CD4-positive, alpha-beta T cell treated with Interferon gamma for 1 hour (primary cell): ENCODE measurements around the gene GLI3.

Source experiments
- DNase-seq: peaks from one replicate; pipeline ENCODE4 v3.0.0-alpha.2; 2020

Gene GLI3

DNA sequence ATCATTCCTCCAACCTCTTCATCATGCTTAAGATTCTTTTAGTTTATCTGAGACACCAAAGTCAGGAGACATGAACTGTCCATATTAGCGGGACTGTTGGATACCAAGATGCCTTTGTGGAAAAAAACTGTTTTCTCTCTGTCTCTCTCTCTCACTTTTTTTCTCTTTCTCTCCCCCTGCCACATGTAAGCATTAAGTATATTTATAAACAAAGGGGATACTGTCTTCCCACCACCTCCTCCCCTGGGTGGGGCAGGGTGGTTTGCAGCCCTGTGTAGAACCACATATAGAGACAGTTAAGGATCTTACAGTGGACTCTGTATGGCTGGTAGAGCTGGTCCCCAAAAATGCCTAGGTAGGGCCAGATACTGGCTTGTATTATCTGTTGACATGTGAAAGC lies 101.3 kb downstream of the GLI3 start:
- DNase-seq, result no peak

DNA sequence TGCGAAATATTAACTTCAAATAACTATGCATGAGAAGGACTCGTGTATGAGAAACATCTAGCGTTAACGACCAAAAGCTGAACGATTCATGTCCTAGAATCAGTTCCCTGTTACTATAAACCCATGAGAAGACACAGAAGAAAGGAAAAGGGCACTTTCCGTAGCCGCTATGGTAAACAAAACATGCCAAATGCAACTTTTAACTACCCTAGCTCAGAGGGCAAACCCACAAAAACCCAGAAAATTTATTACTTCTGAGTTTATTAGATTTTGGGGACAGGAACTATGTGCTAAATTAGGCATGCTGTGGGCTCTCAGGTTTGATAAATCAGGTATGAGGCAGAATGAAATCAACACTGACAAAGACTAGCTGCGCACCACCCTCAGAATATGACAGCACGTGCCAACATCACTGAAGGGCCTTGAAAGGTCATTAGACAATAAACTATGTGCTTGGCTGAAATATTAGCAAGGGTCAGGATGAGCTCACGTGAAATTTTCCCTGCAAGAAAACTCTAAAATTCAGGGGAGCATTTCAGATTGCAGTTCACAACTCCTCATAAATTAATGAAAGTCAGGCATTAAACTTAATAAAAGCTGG lies 102.6 kb downstream of the GLI3 start:
- DNase-seq, result no peak

DNA sequence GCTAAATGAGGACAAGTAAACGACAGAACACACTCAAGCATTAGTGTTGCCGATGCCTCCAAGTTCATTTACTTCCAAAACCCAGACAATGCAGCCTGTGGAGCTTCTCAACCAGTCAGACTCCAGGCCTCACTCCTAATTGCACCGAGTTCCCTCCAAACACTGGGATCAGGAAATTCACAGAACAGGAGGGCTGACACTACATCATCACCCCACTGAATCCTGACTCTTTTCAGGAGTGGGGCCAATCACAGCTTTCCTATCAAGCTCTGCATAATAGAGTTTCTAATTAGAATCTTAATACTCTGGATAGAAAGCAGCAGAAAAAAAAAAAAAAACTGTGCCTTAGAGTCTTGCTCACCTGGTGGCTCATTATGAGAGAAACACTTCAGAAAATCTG lies 103.7 kb downstream of the GLI3 start:
- no peak for DNase-seq

DNA sequence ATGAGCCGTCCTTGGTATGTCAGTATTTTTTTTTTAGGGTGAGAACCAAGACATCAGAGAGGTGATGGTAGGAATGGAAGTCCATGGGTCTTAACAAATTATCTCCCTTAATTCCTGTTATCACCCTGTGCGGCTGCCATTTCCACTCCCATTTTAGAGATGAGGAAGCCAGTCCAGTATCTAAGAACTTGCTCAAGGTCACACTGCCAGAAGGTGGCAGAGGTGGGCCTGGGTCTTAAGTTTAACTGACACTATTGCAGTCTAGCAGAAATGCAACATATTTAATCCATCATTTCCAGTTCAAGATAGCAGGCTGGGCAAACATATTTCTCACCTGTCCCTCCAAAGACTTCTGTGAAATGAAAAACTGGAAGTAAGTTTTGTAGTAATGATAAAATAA lies 108.3 kb downstream of the GLI3 start:
- DNase-seq, result no peak

DNA sequence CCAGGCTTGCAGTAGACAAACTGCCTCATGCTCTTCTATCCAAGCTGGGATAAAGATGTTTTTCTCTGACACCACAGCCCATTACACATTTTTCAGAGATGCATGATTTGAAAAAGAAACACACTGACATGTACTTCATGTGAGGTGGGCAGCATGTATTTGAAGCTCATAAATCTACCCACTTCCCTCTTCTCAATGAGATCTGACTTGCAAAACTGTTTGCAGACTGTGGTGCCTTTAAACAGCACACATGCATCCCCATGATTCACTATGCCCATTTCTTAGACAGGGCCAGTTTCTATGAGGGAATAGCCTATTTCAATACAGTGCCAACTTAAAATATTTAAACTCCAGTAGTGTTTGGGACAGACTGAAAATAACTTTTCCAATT lies 109.8 kb downstream of the GLI3 start:
- no peak for DNase-seq

DNA sequence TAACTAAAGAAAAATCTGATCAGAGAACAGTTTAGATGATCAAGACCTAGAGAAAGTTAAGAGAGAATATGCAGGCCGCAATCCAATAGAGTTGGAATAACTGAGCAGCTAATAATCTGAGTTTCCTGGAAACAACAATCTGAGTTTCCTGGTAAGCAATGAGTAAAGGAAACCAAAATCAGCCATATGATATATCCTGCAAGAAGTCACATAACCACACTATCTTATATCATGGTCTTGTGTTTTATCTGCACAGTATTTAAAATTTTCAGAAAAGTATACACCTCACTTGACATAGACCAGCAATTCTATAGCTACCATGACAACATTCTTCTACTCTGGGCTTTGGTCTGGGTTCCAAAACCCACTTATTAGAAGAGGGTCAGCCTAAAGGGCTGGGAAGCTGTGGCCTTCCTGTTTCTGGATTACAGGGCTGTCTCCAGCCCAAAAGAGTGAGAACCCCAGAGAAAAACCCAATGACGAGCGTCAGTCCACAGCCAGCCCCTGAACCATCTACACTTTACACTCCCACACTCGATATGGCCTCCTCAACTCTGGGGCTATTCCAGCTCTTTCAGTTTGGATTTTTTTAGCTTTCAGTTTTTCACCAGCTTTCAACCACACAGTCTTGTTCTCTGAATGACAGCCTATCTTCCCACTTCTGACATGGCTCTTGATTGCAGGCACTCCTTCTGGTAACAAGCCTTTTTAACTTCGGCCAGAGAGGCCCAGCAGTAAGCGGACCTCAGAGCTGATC lies 110.4 kb downstream of the GLI3 start:
- DNase-seq, result no peak

DNA sequence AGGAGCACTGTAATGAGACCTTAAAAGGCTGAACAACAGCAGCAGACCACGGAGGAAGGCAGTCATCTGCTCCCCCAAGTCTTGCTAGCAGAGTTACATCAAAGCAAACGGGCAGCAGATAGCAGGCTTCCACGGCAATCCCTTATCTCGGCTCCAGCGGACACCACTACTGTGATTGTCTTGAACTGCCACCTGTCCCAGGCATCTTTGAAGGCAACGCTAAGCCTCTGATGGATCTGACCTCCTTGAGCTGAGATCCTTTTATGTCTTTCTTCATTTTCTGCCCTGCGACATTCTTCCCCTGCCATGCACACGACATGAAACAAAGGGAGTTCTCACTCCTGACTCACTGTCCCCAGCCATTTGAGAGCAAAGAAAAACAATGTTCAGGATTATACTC lies 111.7 kb downstream of the GLI3 start:
- no peak for DNase-seq

DNA sequence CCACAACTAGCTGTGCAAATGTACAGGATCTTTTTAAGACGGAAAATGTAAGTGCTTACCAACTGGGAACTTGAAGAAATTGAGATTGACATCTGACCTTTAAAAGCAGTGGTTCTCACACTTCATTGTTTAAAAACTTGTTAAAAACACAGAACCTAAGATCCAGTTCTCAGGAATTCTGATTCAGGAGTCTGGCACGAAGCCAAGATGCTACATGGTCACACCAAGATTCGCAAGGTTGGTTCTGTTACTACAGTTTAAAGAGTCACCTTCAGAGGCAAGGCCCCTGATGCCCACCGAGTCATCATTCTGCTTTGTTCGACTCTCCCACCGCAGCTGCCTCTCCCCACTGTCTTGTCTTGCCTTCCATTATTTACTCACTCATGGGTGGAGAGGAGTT lies 113.3 kb downstream of the GLI3 start:
- DNase-seq, result no peak

DNA sequence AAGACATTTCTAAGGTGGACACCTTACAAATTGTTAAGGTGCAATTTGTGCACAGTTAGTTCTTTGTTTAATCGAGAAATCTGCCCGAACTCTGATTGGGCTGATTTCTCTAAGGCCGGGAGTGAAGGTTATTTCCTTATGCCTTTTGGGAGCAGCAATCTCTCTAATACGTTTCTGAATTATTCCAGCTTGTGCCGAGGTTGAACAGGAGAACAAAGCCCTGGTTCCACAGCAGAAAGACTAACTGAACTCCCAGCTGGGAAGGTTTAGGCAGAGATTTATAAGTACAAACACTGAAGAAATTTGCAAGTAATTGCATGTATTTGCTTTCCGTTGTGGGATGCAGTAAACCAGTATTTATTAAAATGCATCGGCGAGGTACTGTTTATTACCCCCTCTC lies 116.8 kb downstream of the GLI3 start:
- no peak for DNase-seq

DNA sequence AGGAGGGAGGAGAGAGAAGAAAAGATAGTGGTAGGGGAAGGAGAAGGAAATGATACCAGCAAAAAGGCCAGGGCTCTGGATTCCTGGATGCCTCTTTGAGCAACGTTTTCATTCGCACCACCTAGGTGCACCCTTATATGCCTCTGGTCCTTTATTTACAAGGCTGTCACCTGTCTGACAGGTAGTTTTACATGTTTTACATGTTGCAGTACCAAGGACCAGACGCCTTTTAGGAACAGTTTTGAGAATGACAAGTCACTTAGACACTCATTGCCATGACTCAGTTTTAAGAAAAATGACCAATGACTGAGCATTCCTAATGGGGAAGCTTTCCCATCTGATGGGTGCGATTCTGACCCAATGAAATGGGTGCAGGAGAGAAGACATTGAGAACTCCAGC lies 119.8 kb downstream of the GLI3 start:
- DNase-seq, result no peak

DNA sequence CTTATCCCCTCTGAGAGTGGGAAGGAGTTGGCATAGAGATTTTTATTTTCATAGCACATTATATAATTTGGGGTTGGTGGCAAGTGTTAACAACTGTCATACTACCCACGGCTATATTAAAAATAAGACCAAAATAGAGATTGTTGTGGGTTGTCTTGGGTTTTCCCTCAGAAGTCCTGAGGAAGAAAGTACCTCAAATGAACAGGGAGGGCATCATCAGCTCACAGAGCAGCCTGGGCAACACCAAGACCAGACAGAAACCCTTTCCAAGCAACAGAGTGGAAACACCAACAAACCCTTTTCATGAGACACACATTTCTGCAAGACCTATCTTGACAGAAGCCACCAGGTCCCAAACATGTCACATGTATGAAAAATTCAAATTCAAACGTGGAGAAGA lies 121.2 kb downstream of the GLI3 start:
- no peak for DNase-seq

DNA sequence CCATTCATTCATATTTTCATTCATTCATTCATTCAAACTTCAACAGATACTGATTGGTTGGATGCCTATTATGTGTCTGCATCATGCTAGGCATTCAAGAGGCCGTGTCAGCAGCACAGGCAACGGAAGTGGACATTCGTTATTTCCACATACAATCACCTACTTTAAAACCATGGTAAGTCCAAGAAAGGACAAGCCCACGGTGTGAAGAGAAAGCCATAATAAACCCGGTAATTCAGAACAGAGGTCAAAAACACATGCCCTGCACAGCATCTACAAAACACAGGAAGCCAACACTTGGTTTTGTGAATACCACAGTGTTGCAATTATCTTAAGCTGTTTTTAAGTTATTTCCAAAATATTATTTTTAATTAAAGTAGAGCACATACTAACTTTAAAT lies 126.7 kb downstream of the GLI3 start:
- no peak for DNase-seq

DNA sequence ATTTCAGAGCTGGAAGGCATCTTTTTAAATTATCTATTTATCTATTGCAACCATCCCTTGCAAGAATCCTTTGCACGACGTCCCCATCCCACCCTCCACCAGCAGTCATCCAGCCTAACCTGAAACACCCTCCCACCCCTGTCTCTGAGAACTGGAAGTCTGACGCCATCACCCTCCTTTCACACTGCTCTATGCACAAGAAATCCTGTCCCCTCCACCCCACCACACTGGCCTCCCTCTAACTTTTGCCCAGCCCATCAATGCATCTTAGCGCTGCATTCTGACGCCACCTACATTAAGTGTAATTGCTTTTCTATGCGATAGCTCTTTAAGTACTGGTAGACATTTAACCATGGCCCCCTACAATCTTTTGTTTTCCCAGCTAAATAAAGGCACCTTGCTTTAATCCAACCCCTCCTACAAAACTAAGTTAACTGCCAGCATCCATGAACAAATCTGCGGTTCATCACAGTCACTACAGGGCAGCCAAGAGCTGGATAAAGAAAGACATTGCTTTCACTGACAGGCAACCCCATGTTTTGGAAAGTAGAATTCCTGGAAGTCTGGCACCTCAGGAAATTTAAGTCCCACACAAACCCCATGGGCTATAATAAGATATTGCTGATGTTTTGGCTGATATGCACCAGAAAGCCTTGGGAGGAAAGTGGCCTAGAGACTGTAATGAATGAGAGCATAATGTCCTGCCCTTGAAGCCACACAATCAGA lies 128.0 kb downstream of the GLI3 start:
- no peak for DNase-seq

DNA sequence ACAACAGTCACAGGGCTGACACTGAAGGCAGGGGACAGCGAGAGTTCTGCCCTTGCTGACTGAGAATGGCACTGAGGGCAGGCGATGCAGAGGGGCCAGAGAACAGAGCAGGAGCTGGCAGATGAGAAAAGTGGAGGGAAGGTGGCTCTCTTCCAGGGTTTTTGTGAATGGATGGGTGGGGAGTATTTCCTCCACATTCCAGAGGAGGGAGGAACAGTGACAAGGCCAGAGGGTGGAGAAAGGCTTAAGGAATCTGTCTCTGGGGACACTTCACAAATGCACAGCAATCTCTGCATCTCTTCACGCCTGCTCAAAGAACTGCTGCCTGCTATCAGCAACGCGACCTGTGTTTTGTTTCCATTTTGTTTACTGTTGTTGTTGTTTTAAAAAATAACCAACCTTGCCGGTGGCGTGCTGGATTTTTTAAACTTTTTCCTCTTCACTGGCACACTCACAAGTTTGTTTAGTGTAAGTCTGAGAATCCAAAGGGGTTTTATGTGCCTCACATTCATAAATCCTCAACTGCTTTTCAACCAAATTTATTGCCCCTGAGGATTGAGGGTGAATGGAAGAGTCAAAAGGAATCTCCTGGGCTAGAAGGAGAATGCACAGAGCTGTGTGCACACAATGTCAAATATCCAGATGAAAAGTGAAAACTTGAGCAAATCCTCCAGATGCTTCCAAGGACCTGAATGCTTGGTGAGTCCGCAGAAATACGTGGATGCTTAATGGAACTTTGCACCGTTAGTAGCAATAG lies 129.3 kb downstream of the GLI3 start:
- DNase-seq, result no peak

DNA sequence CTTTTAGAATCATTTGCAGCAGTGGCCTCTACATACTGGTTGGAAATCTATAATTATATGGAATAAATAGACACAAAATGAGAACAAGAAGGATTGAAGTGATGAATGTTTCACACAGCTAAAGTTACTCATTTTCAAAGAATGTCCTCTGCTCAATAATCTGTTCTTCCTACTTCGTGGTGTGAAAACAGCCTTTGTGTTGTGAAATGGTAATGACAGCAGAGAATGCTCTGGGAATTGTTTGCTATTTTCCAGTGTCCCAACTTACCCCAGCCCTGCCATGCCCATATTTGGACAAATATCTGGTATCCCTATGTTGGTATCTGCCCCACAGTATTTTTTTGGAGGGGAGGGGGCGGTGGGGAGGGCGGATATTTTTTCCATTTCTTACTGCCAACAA lies 130.4 kb downstream of the GLI3 start:
- DNase-seq, result no peak

DNA sequence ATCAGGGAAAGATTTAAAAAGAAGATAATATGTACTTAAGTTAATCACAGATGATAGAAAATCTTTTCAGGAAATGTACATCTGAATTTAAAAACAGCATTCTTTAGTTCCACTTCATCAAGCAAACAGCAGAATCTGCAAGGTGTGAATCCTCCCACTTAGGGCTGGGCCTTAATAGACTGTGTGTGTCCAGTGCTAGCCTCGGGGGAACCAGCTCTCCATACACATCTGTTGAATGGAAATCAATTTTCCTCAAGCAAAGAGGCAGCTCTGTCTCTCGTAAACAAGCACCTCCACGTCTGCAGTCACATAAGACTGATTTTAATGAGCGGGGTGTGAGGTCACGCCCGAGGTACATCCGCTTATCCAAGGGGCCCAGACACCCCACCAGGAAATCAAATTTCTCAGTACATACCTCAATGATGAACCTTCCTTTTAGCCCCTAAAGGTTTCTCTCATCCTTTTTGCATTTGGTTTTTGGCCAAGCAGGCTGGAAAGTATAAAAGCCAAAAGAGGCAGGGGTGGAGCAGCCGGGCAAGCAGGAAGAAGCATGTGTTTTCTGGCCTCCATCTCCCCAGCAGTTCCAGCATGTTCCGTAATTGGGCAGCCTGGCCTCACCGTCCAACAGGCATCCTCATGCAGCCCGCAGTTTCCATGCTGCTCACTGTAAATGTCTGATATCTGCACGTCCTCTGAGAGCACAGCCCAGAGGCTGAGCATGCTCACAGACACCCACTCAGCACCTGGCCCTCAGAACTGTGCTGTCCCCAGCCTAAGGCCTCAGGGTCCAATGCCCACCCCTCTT lies 131.3 kb downstream of the GLI3 start:
- no peak for DNase-seq

DNA sequence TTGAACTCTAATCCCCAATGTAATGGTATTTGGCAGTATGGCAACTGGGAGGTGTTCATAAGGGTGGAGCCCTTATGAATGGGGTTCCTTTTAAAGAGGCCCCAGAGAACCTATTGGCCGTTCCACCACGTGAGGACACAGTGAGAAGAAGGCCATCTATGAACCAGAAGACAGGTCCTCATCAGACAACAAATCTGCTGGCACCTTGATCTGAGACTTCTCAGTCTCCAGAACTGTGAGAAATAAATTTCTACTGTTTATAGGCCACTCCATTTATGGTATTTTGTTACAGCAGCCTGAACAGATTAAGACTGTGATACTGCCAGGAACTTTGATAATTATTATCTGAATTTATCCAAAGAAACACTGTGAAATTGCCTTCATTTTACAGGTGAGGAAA lies 132.3 kb downstream of the GLI3 start:
- no peak for DNase-seq

DNA sequence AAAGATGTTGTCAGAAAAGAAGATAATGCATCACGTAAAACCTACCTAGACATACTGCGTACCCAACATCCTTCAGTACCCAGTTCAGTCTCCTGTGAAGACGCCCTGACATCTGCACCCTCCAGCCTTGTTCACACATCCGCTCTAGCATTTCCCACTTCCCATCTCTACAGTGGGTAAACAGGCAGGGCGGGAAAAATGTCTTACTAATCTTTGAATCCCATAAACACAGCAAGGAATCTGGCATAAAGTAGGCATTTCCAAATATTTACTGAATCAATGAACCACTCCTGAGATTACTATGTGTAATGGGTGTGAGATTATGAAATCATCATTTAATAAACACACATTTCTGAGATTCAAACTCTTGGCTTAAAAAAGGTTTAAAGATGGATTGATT lies 132.8 kb downstream of the GLI3 start:
- DNase-seq, result no peak

DNA sequence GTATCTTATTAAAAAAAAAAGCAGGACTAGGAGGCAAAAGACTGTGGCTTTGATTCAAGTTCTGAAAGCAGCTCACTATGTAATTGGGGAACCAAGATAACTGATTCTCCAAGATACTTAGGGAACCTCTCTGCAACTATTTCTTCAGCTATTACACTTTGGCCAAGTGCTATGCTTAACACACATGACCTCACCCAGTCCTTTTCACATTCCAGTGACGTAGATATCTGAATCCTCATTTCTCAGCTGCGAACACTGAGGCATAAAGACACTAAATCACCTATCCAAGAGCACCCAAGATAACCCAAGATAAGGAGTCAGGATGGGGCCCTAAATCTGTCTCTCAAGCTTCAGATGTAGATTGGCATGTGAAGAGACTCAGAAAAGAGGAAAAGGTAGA lies 133.6 kb downstream of the GLI3 start:
- DNase-seq, result no peak

DNA sequence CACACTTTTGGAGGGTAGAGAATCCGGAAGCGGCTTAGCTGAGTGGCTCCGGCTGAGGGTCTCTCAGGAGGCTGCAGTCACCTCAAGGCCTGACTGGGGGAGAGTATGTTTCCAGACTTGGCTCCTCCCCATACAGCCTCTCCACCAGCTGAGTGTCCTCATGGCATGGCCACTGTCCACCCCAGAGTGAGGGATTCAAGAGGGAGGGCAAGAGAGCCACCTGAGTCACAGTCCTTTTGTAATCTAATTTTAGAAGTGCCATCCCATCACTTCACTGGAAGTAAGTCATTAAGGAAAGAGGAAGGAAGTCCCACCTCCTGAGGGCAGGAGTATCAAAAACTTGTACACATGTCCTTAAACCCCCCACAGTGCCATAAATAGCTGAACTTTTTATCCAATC lies 134.0 kb downstream of the GLI3 start:
- DNase-seq, result no peak

DNA sequence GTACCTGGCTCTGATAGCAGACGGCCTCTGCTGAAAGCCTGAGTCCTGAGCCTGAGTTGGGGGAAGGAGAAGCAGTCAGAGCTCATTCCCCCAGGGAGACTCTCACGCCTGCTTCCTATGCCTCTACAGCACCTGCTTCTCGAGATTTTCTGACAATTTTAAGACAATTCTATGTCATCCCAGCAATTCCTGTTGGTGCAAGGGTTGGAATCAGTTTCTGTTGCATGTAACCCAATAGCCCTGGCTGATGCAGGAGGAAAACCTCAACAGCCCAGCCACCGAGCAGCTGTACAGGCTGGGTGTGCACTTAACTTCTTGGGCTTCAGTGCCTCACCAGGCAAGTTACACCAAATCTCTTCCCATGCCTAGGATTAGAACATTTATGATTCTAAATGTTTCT lies 134.7 kb downstream of the GLI3 start:
- no peak for DNase-seq

DNA sequence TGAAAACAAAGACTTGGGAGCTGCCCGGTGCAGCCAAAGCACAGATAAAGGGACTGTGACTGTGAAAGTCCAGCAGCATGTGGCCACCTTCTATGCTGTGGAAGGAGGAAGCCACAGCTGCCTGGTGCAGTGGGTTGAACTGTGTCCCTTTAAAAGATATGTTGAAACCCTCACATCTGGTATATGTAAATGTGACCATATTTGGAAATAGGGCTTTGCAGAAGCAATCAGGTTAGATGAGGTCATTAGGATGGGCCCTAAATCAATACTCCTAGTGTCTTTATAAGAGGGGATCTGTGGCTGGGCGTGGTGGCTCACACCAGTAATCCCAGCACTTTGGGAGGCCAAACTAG lies 136.9 kb downstream of the GLI3 start:
- no peak for DNase-seq
